Measurements from ENCODE around the gene DMD.
A peak's percentile ranks its signal among the peaks of the same experiment; 100 is the strongest.
"Not testable (repeated sequence)": the region's sequence is repeated elsewhere in the genome, so short reads cannot be mapped to it uniquely, and the experiment has no call there.

The DMD gene

GRCh38 chrX:32545101-32545500 lies 666.2 kb downstream of the DMD start:
- H3K4me3 ChIP-seq (ENCODE audit: low read length): no peak overlapping the region
- DNase-seq (ENCODE audit: low read depth, low spot score): no peak

- no peak overlapping the region for H3K4me3 ChIP-seq (ENCODE audit: low read length)
- no peak for DNase-seq (ENCODE audit: low read depth, low spot score)
Measured at GRCh38 chrX:32538554-32538953, 672.8 kb downstream of the DMD start.

- H3K4me3 ChIP-seq (ENCODE audit: low read length): no peak overlapping the region
Measured at GRCh38 chrX:32533848-32534247, 677.5 kb downstream of the DMD start.

GRCh38 chrX:32532262-32532661 lies 679.1 kb downstream of the DMD start:
- no peak for DNase-seq (ENCODE audit: low read depth, low spot score)
- H3K4me3 ChIP-seq (ENCODE audit: low read length): no peak overlapping the region

More at GRCh38 chrX:32533848-32534247, 677.5 kb downstream of the DMD start:
- no peak for DNase-seq (ENCODE audit: low read depth, low spot score)

GRCh38 chrX:32530802-32531403 lies 680.4 kb downstream of the DMD start:
- peak; percentile 28 for DNase-seq (ENCODE audit: low read depth, low spot score)
- H3K4me3 ChIP-seq (ENCODE audit: low read length): peak overlapping the region; percentile 20

- DNase-seq (ENCODE audit: low read depth, low spot score); H3K4me3 ChIP-seq (ENCODE audit: low read length): not testable (repeated sequence)
Measured at GRCh38 chrX:32528451-32528850, 682.9 kb downstream of the DMD start.

GRCh38 chrX:32525234-32525633 lies 686.1 kb downstream of the DMD start:
- H3K4me3 ChIP-seq (ENCODE audit: low read length): no peak overlapping the region
- DNase-seq (ENCODE audit: low read depth, low spot score): no peak

GRCh38 chrX:32524385-32524784 lies 687.0 kb downstream of the DMD start:
- no peak overlapping the region for H3K4me3 ChIP-seq (ENCODE audit: low read length)
- no peak for DNase-seq (ENCODE audit: low read depth, low spot score)

- DNase-seq (ENCODE audit: low read depth, low spot score): no peak
- no peak overlapping the region for H3K4me3 ChIP-seq (ENCODE audit: low read length)
Measured at GRCh38 chrX:32520789-32521188, 690.6 kb downstream of the DMD start.

- H3K4me3 ChIP-seq (ENCODE audit: low read length): no peak overlapping the region
- no peak for DNase-seq (ENCODE audit: low read depth, low spot score)
Measured at GRCh38 chrX:32514986-32515385, 696.4 kb downstream of the DMD start.

- H3K4me3 ChIP-seq (ENCODE audit: low read length): no peak overlapping the region
- DNase-seq (ENCODE audit: low read depth, low spot score): no peak
Measured at GRCh38 chrX:32501606-32502005, 709.7 kb downstream of the DMD start.

- no peak overlapping the region for H3K4me3 ChIP-seq (ENCODE audit: low read length)
- DNase-seq (ENCODE audit: low read depth, low spot score): no peak
Measured at GRCh38 chrX:32496671-32497070, 714.7 kb downstream of the DMD start.

- H3K4me3 ChIP-seq (ENCODE audit: low read length): no peak overlapping the region
- no peak for DNase-seq (ENCODE audit: low read depth, low spot score)
Measured at GRCh38 chrX:32495855-32496254, 715.5 kb downstream of the DMD start.

GRCh38 chrX:32489125-32489524 lies 722.2 kb downstream of the DMD start:
- H3K4me3 ChIP-seq (ENCODE audit: low read length): no peak overlapping the region
- no peak for DNase-seq (ENCODE audit: low read depth, low spot score)

GRCh38 chrX:32483534-32484136 lies 727.7 kb downstream of the DMD start:
- H3K4me3 ChIP-seq (ENCODE audit: low read length): no peak overlapping the region
- DNase-seq (ENCODE audit: low read depth, low spot score): peak; percentile 1

- no peak overlapping the region for H3K4me3 ChIP-seq (ENCODE audit: low read length)
- no peak for DNase-seq (ENCODE audit: low read depth, low spot score)
Measured at GRCh38 chrX:32480019-32480418, 731.3 kb downstream of the DMD start.

GRCh38 chrX:32472364-32472763 lies 739.0 kb downstream of the DMD start:
- DNase-seq (ENCODE audit: low read depth, low spot score): no peak

GRCh38 chrX:32455704-32456103 lies 755.6 kb downstream of the DMD start:
- DNase-seq (ENCODE audit: low read depth, low spot score): no peak
- no peak overlapping the region for H3K4me3 ChIP-seq (ENCODE audit: low read length)

More at GRCh38 chrX:32472364-32472763, 739.0 kb downstream of the DMD start:
- H3K4me3 ChIP-seq (ENCODE audit: low read length): no peak overlapping the region

GRCh38 chrX:32451954-32452695 lies 759.2 kb downstream of the DMD start:
- H3K4me3 ChIP-seq (ENCODE audit: low read length): no peak overlapping the region
- no peak for DNase-seq (ENCODE audit: low read depth, low spot score)

- H3K4me3 ChIP-seq (ENCODE audit: low read length): no peak overlapping the region
- DNase-seq (ENCODE audit: low read depth, low spot score): no peak
Measured at GRCh38 chrX:32448945-32449344, 762.4 kb downstream of the DMD start.

Data from Jurkat, Clone E6-1 (cell line).